Hypothalamus (tissue), 51 donors: ENCODE measurements around the gene AGBL1.

Experiments used
- DNase-seq, 51 donors: peaks; one replicate each; lab custom pipeline; 2025; lab: John Stamatoyannopoulos, UW

Gene AGBL1

GRCh38 chr15:86231864-86232721 is 152.4 kb downstream of the AGBL1 start:
- DNase-seq: peak in 21 of 51 donors; percentile 1 to 37 (median 10)

- DNase-seq: no peak
Observed at GRCh38 chr15:86235667-86236066, 156.0 kb downstream of the AGBL1 start.

DNA sequence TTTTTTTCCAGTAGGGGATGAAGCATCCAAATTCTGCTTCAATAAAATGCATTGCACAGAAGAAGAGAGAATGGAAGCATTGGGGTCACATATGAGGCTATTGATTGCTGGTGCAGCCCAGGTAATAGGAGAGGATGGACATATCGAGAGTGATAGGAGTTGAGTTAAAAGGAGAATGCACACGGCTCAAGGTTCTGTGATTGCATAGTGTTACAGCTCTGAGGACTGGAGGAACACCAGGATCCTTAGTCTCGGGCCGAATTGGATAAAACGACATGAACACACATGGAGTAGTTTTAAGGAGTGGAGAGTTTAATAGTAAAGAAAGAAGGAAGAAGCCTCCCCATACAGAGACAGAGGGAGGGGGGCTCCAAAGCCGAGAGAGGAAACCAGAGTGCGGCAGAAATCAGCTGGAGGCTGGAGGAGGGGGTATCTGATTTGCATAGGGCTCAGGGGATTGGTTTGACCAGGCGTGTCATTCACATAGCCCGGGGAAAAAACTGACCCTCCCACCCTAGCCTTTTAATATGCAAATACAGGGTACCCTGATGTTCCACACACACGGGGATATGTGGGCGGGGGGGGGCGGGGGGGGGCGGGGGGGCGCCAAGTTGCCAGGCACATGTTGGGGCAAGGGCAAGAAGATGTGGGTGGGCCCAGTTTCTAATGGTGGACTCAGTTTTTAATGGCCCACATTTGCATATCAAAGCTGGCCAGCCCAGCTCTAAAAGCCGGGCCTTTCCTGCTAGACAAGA is 156.9 kb downstream of the AGBL1 start:
- peak in 4 of 51 donors; percentile 2 to 3 (median 2) for DNase-seq

DNA sequence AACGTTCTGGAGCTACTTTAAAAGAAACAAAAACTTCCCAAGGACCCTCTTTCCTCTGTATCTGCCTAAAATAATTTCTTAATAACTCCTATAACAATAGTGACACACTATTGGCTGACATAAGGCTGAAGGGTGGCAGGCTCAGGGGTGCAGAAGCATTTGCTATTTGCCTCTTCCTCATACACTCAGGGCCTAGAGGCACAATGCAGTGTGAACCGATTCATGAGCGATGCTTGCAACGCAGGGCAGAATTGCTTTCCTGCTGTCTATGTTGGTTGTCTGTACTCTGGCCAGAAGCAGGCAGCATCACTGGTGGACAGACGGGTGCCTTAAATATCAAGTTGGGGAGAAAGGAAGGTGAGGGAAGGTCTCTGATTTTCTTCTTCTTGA is 157.4 kb downstream of the AGBL1 start:
- no peak for DNase-seq

DNA sequence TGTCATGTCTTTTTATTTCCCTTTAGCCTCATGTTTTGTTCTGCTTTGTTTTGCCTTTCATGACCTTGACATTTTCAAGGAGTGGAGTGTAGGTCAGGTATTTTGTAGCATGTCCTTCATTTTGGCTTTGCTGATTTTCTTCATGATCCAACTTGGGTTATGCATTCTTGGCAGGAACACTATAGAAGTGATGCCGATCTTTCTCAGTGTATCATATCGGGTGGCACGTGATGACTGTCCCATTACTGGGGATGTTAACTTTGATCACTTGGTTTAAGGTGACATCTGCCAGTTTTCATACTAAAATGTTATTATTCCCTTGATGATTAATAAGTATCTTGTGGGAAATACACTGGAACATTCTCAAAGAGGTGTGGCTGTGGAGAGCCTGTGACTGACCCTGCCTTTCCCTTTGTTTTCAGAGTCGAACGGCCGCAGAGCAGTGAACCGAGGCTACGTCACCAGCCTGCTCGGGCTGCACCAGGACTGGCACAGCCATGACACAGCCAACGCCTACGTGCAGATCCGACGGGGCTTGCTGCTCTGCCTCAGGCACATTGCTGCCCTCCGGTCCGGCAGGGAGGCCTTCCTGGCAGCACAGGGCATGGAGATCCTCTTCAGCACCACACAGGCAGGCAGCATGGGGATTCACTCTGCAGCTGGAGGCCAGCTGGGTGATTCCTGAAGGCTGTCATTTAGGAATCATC is 167.7 kb downstream of the AGBL1 start:
- DNase-seq: no peak

GRCh38 chr15:86255247-86255646 is 175.6 kb downstream of the AGBL1 start:
- no peak for DNase-seq

GRCh38 chr15:86256628-86257027 is 177.0 kb downstream of the AGBL1 start:
- no peak for DNase-seq

DNA sequence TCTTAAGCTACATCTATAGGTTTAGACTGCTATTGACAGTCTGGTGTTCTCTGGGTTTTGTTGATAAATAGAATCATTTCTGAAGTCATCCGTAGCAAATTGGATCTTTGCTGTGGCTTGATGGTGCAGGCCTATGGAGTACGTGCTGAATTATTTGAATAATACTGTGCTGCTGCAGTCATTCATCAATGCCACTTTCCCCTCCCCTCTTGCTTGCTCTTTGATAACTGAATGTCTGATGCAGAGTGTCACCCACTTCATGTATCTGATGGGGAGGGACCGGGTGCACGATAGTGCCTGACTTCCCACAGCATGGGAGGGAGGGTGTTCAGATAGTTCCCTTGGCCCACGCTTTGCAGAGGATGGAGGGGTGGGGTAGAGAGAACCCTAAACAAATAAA is 179.9 kb downstream of the AGBL1 start:
- DNase-seq: no peak

DNA sequence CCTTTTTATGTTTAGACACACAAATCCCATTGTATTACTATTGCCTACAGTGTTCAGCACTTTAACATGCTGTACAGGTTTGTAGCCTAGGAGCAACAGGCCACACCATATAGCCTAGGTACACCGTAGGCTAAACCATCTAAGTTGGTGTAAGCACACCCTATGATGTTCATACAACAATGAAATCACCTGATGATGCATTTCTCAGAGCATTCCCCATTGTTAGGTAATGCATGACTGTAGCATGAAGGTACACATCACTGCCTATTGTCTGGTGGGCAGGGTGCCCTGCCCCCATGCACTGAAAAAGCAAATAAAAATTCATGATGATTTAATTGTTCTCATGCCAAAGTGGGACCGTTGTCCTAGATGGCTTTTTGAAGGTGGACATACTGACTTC is 183.6 kb downstream of the AGBL1 start:
- DNase-seq: no peak

GRCh38 chr15:86266896-86267484 is 187.3 kb downstream of the AGBL1 start:
- no peak for DNase-seq

- no peak for DNase-seq
Observed at GRCh38 chr15:86267892-86268291, 188.2 kb downstream of the AGBL1 start.

- DNase-seq: no peak
Observed at GRCh38 chr15:86268558-86268957, 188.9 kb downstream of the AGBL1 start.

DNA sequence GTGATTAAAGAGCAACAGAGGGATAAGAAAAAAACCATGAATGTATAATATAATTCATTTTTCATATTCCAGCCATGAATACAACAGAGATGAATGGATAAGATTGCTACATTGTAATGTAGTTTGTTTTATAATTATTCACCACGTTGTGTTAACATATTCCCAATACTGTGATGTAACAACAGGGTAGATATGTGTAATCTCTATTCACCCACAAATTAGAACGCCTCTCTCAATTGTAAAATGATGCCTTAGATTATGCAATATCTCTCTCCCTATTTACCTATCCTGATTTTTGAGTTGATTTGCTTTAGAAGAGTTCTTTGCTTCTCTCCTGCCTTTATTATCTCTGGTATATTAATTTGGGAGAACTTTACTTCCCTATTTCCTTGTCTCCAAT is 193.6 kb downstream of the AGBL1 start:
- DNase-seq: no peak

- no peak for DNase-seq
Observed at GRCh38 chr15:86275361-86275760, 195.7 kb downstream of the AGBL1 start.

GRCh38 chr15:86278586-86278985 is 198.9 kb downstream of the AGBL1 start:
- no peak for DNase-seq

- DNase-seq: no peak
Observed at GRCh38 chr15:86284635-86285034, 205.0 kb downstream of the AGBL1 start.

DNA sequence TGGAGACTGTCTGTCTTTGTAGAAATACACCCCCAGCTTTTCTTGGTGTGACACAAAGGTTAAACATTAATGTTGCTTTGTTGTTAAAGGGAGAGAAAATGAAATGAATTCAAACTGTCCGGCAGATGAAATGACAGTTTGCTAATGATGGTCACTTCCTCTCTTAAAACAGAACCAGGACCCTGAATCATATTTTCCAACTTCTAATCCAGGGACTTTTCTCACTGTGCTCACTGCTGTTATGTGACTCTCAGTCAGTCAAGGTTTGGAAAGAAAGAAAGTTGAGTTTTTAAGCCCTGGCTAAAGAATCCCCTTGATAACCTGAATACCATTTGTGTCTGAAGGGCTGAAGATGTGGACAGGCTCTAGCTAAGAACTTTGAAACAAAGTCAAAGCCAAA is 215.8 kb downstream of the AGBL1 start:
- no peak for DNase-seq

- DNase-seq: no peak
Observed at GRCh38 chr15:86296769-86297168, 217.1 kb downstream of the AGBL1 start.

DNA sequence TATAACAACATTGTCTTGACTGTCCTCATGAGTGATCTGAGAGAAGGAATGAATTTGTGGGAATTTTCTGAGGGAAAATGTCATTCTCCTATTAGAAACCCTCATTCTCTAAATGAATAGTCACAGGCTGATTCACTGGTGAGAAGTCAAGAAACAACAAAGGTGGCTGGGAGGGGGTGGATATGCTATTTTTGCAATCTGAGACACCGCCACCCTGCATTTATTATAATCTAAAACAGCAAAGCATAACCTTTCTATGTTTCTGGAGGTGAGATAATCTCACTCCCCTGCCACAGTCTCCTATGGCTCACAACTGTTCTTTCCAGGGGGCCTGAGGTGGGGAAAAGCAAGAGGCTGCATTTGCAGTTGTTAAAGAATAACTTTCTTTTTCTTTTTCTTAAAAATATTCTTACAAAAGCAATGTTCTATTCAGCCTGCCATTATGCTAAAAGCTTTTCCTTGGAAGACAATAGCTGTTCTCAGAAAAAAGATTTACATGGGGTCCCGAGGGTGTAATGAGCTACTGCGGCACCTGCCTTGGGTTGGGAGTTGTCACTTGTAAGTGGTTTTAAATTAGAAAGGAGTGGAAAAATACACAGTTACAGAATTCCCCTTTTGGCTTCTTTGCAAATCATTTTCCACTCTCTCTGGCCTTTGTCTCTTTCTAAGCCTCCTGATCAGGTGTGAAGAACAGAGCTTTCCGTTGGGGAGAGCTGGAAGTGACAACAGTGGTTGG is 220.9 kb downstream of the AGBL1 start:
- DNase-seq: peak in 3 of 51 donors; percentile 6 to 83 (median 7)

DNA sequence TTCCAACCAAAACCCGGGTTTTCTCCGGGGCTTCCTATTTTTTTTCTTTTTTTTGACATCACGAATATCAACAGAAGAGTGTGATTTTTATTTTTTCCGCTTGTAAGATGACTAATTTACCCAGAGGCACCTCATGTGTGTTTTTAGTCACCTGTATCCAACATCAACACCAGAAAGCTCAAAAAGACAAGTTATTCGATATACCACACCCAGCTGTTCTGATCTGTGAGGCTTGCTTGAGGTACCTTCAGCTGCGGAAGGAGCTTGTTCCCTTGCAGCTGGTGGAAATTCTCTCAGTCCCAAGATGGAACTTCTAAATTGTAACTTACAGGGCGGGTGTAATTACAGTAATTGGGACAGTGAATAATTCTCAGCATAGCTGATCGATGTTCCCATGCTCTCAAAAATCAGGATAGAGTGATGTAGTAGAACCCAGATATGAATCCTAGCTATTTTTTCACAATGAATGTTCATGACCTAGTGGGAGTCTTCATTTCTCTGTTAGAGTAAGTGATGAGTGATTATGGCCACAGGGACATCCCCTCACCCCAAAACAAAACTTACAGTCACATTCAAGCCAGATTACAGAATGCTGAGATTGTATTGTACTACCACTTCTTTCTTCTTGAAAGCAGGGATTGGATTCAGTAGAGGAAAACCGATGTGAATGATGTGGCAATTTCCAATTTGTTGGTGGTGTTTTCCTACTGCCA is 232.1 kb downstream of the AGBL1 start:
- no peak for DNase-seq
